GM10847 (cell line): ENCODE results near the gene ENPP7.

ENCODE experiments used
- POLR2A ChIP-seq: IDR thresholded peaks from 2 replicates; pipeline ENCODE4 v1.6.1; 2011; ENCODE audit not compliant: insufficient read length; ENCODE audit errors: extremely low read depth

The ENPP7 gene, protein sequence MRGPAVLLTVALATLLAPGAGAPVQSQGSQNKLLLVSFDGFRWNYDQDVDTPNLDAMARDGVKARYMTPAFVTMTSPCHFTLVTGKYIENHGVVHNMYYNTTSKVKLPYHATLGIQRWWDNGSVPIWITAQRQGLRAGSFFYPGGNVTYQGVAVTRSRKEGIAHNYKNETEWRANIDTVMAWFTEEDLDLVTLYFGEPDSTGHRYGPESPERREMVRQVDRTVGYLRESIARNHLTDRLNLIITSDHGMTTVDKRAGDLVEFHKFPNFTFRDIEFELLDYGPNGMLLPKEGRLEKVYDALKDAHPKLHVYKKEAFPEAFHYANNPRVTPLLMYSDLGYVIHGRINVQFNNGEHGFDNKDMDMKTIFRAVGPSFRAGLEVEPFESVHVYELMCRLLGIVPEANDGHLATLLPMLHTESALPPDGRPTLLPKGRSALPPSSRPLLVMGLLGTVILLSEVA

DNA sequence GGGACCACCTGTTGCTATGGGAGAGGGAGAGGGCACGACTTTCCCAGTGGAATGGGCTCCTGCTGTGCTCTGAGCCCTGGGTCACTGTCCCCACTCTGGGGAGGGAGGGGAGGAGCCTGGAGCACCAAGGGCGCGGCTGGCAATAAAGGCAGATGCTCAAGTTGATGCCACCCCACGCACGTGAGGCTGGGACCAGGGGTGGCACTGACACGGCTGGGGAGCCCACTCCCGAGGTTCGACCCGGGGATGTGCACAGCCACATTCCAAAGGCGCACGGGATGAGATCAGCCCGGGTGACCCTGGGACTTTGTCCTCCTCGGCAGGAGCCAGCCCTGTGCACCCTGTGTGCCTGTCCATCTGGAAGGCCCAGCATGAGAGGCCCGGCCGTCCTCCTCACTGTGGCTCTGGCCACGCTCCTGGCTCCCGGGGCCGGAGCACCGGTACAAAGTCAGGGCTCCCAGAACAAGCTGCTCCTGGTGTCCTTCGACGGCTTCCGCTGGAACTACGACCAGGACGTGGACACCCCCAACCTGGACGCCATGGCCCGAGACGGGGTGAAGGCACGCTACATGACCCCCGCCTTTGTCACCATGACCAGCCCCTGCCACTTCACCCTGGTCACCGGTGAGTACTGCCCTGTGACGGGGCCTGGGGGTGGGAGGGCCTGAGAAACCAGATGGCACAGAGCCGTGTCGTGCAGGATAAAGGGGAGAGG is at the start of gene ENPP7:
TSS of gene ENPP7 (plus strand) at position 175 of the 715 bp plus-strand sequence. CDS start at position 372, 197 bp downstream.
- TF ChIP-seq POLR2A: no peak

DNA sequence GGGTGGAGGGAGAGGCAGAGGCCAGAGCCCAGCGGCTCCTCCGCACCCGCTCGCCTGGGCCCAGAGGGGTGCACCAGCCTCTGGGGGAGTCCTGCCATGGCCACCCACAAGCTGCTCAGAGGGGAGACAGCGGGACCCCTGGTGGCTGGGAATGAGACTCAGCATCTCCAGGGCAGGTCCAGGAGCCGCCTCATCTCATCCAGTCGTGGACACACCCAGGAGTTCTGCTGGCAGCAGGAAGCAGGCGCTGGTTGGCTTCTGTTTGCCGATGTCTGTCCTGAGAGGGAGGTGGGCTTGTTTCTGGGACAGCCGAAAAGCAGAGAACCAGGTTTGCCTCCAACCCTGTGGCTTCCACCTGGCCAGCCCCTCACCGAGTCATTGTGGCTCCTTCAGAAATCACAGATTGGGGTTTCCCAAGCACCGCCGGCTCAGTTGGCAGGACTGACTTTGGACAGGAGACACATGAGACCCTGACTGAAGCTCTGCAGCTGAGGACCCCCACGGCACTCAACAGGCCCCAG is 49.6 kb upstream of the ENPP7 start:
- TF ChIP-seq POLR2A: no peak

DNA sequence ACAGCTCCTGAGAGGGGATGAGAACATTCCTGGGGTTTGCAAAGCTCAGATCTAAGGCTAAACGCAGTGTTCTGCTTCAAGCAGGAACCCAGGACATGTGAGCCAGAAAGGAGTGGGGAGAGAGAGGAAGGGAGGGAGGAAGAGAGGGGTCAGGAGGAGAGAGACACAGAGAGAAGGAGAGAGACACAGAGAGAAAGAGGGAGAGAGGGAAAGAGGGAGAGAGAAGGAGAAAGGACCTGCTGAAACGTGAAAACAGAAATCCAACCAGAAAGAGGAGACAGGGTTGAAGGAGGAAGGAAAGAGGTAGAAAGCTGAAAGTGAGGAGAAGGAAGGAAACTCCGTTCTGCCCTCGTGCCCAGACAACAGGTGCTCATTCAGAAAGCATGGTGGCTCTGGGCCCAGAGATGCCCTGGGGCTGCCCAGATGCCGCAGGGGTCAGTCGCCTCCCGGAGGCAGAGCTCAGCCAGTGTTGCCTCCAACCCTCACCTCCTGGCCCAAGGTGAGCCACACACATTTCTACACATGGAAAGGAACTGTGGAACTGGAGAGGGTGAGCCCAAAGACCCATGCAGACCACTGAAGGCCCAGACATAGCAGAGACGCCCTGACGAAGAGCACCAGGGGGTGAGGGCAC is 49.0 kb upstream of the ENPP7 start:
- TF ChIP-seq POLR2A: no peak

DNA sequence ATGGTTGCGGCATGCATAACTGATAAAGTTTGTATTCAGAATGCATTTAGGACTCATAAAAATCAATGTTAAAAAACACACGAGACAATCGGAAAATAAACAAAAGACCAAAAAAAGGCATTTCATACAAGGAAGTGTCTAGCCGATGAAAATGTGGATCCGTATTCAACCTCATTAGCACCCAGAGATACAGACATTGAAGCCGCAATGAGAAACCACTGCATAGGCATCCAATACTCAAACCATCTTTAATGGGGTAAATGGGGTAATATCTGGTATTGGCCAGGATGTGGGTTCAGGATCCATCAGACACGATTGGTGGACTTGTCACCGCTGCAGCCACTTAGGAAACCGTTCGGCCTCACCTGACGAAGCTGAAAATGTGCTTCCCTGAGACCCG is 47.4 kb upstream of the ENPP7 start:
- TF ChIP-seq POLR2A: no peak

DNA sequence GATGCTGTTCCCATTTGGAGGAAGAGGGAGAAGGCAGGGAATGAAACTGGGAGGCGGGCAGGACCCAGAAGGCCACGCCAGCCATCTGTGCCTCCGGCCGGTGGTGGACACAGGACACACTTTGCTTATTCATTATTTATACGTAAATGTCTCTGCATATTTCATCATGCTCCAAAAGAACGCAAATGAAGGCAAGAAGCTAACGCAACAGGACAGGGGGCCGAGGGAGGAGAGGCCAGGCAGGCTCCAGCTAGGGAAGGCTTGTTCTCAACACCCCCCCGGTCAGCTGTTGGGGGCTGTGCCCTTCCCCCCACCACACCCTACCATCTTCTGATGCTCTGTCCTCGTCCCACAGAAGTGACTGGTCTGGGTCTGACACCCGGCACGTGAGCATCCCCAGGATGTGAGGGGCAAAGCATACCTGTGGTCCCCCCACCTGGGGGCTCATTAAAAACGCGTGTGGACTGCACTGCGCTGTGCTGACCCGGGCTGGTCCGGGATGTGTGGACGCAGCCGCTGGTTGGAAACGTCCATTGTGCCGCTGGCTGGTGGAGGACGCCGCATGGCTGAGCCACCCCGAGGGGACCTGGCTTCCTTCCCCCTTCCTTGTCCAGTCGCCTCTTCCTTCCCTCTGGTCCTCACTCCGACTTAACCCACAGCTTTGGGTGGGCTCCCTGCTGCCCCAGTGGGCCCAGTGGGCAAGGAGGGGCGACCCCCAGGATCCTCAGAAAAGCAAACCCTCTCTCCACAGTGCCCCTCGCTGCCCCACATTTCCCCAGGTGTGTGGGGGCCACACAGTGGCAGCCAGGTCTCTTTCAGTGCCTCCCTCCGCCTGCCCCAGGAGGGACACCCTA is 46.4 kb upstream of the ENPP7 start:
- no peak for TF ChIP-seq POLR2A

DNA sequence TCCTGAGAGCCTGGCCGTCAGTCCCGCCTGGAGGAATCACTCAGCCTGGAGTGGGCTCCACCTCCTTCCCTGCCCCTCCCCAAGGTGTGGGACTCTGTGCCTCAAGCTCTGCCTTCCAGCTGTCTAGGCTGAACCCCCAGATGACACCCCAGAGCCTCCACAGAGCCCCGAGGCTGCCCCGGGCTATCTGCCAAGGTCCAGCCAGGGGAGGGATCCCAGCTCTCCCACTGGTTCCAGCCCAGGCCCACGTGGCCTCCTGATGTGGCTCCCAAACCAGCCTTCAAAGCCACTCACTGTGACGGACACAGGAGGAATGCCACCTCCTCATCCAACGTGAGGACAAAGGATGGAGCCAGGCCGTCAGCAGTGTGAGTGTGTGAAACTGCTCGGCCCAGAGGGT is 45.6 kb upstream of the ENPP7 start:
- no peak for TF ChIP-seq POLR2A

DNA sequence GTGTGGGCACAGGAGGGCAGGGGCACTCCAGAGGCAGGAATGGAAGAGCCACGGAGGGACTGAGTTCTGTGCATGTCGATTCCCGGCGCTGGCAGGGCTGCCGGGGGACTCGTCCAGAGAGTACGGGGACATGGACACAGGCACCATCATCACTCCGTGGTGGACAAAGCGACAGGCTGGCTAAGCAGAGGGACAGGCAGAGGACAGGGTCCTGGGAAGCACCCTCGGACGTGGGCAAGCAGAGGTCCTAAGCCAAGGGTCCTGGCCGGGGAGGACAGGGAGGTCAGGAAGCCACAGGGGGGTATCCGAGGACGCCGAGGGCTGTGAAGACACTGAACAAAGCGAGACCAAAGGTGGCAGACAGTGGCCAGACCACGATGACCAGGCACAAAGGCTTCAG is 44.3 kb upstream of the ENPP7 start:
- TF ChIP-seq POLR2A: no peak

DNA sequence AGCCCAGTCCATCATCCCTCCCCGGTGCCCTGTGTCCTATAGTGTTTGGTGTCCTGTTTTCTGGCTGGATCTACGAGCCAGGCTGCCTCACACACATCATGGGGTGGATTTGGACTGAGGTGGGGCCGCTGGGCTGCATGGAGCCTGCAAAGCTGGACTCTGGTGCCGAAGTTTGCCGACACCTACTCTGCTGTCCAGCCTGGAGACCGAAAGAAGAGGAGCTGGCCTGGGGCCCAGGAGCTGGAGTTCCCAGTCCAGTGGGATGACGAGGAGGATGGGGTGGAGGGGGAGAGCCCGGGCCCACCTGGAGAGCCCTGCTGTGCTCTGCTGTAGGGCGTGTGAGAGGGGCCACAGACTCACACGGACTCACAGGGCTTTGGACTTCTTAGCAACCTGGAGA is 40.3 kb upstream of the ENPP7 start:
- no peak for TF ChIP-seq POLR2A

DNA sequence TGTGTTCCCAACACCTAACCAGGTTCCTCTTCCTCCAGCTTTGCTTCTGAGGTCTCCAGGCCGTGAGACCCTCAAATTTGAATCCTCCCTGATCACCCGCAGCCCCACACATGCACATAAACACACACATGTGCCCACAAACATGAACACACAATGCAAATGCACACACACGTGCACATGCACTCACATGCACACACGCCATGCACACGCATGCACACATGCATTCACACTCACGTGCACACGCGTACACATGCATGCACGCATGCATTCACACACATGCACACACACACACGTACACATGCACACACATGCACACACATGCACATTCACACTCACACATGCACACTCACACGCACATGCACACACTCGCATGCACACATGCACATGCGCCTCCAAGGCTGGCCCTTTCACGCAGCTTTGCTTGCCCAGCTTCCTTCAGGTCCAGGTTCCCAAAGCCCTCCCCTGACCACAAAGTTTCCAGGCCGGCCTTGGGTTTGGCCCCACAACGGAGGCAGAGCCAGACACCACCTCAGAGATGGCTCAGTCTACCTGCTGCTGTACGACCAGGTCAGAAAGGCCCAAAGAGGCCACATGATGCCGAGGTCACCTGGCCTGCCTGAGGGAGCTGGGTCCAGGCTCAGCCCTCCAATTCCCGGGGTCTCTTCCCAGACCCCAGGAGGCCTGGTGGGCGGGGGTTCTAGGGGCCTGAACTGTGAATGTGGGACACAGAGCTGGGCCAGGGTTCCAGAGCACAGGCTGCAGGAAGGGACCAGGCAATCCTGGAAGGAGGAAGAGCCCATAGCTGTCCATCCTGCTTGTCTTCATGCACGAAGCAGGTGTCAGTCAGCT is 39.5 kb upstream of the ENPP7 start:
- TF ChIP-seq POLR2A: no peak

DNA sequence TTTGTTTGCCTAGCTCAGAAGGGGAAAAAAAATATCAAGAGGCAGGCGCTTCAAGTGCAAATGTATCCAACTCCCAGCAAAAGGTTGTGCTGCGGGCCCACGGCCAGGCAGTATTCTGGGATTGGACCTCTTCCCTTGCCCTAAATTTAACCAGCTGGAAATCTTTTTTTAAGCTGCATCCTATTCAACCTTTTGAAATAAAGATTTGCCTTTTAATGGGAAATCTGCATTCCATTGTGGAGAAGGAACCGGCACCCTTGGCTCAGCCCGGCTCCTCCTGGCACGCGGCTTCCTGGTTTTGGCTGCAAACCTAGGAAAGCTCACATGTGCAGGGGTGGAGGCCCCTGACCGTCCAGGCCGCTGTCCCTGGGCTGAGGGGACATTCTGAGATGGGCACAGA is 38.8 kb upstream of the ENPP7 start:
- no peak for TF ChIP-seq POLR2A

DNA sequence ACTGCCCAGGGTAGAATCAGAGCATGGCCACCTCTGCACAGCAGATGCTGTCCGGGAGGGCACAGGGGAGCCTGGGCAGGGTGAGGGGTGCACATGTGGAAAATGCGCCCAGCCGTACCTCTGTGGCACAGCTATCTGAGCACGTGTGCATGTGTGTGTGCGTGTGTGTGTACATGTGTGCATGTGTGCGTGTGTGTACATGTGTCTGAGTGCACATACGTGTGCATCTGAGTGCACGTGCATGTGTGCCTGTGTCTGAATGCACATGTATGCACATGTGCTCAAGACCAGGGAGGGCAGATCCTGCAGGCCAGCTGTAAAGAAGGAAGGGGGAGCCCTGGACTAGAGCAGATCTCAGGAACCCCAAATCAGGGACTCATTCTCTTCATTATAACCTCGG is 37.3 kb upstream of the ENPP7 start:
- no peak for TF ChIP-seq POLR2A

DNA sequence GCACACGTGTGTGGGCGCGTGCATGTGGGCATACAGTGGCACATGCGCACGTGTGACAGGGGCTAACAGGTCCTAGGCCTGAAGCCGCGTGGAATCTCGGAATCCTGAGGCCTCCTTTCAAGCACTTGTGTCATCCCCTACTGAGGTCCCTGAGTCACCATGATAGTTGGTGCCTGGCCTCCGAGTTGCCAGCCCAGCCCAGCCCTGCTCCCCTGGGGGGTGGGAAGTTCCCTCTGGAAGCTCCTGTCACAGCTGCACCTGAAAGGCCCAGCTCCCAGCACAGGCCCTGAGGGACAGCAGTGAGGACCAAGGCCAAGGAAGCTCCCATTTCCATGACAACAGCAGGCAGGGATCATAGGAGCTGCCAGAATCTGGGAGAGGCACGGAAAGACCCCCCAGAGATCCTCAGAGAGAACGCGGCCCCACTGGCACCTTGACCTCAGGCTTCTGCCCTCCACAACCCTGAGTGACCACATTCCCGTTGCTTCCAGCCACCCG is 35.4 kb upstream of the ENPP7 start:
- no peak for TF ChIP-seq POLR2A

DNA sequence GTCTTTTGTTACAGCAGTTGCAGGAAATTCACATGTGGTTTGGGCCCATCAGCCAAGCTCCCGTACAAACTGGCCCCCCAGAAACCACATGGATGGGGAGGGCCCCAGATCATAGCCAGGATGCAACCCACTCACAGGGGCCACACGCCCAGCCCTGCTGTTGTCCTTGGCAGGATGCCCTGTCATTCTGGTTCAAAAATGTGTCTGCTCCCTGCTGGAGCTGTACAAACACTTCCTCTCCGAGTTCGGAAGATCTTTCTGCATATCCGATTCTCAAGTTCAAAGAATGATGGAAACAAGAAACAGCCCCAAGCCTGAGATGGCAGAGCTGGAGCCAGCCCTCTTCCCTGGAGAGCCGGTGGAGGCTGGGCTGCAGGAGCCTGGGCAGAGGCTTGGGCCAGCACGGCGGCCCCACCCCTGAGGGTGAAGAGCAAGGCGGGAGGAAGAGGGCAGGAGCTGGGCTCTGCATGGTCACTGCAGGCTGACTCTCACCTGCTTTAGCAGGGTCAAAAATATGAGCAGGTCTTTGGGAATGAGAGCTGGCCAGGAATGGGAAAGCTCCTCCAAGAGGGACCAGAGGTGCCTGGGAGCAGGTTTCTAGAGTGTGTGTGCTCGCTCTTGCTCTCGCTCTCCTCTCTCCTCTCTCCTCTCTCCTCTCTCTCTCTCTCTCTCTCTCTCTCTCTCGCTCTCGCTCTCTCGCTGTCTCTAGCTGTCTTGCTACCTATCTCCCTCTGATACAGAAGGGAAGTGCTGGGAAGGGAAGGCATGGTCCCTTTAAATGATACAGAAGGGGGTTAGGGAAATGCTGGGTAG is 34.7 kb upstream of the ENPP7 start:
- TF ChIP-seq POLR2A: no peak

DNA sequence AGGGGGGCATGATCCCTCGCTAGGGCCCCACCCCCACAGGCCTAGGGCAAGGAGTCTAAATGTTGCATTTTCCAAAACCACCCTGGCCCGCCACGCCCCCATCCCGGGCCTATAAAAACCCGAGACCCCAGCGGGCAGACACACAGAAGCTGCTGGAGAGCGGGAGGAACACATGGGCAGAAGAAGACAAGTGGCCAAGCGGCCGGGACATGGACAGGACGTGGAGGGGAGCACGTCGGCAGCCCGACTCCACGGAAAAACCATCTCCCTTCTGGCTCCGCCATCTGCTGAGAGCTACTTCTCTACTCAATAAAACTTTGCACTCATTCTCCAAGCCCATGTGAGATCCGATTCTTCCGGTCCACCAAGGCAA is 34.1 kb upstream of the ENPP7 start:
- no peak for TF ChIP-seq POLR2A
